GM12891 (cell line): ENCODE measurements around the gene CTDSP2.

Experiments used
- POLR2A ChIP-seq: IDR thresholded peaks from 2 replicates; pipeline ENCODE4 v1.6.1; 2011; ENCODE audit warnings: low read depth, low read length, control low read depth
- POLR2AphosphoS5 ChIP-seq: IDR thresholded peaks from 2 replicates; pipeline ENCODE4 v1.6.1; 2011; ENCODE audit warnings: low read depth, low read length, control low read depth

GRCh38 chr12:57776247-57776587 lies 70.3 kb downstream of the CTDSP2 start:
- TF ChIP-seq POLR2A (no peak), POLR2AphosphoS5 (no peak)
